Activated T-helper 1 cell treated with anti-CD3 and anti-CD28 coated beads, Interleukin-12 subunit alpha, Interleukin-12 subunit beta, Interleukin-2, Interleukin-4 antibody, amounts not matched to agents 30 ng/mL and 10 ng/mL and 1 ng/mL, durations not matched to agents 14 hours and 24 hours and 36 hours (primary cell): ENCODE results near the gene ZNF680. TPM values are rescaled to one million over a fixed set of nuclear protein-coding genes. Genes with fewer than 3 reads are reported as not detected.
"Not testable (repeated sequence)": the region's sequence is repeated elsewhere in the genome, so short reads cannot be mapped to it uniquely, and the experiment has no call there.

Experiments
- DNase-seq: peaks from one replicate; pipeline ENCODE4 v3.0.0; 2021; ENCODE audit warnings: low spot score
- H3K27ac Mint-ChIP-seq: one replicate; pipeline ENCODE4 v1.8.0; 2021; ENCODE audit warnings: mild to moderate bottlenecking, mixed read lengths
- H3K27me3 Mint-ChIP-seq: one replicate; pipeline ENCODE4 v1.8.0; 2022; ENCODE audit warnings: mild to moderate bottlenecking, moderate library complexity, mixed read lengths; ENCODE audit not compliant: insufficient read depth
- H3K36me3 Mint-ChIP-seq: one replicate; pipeline ENCODE4 v1.8.0; 2021; ENCODE audit warnings: low read depth, mixed read lengths
- H3K4me1 Mint-ChIP-seq: one replicate; pipeline ENCODE4 v1.8.0; 2021; ENCODE audit warnings: low read depth, mixed read lengths
- H3K4me3 Mint-ChIP-seq: one replicate; pipeline ENCODE4 v1.8.0; 2021; ENCODE audit warnings: mild to moderate bottlenecking, moderate library complexity, mixed read lengths
- H3K9me3 Mint-ChIP-seq: one replicate; pipeline ENCODE4 v1.8.0; 2021; ENCODE audit warnings: mixed read lengths
- intact Hi-C: fragments of 100-400 bp; cut with micrococcal nuclease; formaldehyde crosslinking; loops from one replicate; pipeline ENCODE4 v1.15.1; 2024
- total RNA-seq: library from RNA; stranded (reverse); gene quantifications from 2 replicates; pipeline ENCODE4 v1.2.3, GENCODE V29; 2022

Gene ZNF680
- total RNA-seq, 1 donor from 2014 or later, result 8.5 TPM

- no peak overlapping the region for H3K27ac Mint-ChIP-seq
- intact Hi-C loops, result no loop called here
Observed at GRCh38 chr7:64581391-64581790, 18.5 kb upstream of the ZNF680 start.

GRCh38 chr7:64574540-64575099, 11.7 kb upstream of the ZNF680 start:
- Mint-ChIP-seq H3K4me3 (no peak overlapping the region), H3K36me3 (no peaks in the 10 kb centered on the region), H3K4me1 (peaks cover 5% of the 10 kb centered on the region), H3K27me3 (peaks cover 2% of the 10 kb centered on the region), H3K9me3 (peaks cover 16% of the 10 kb centered on the region), H3K27ac (no peak overlapping the region)
- intact Hi-C loops, result no loop called here
- no peak for DNase-seq

More at GRCh38 chr7:64581391-64581790, 18.5 kb upstream of the ZNF680 start:
- Mint-ChIP-seq H3K9me3 (peaks cover 39% of the 10 kb centered on the region), H3K27me3 (no peaks in the 10 kb centered on the region), H3K36me3 (no peaks in the 10 kb centered on the region), H3K4me1 (no peaks in the 10 kb centered on the region), H3K4me3 (no peak overlapping the region)
- no peak for DNase-seq

- peak overlapping the region; percentile 81 for H3K4me3 Mint-ChIP-seq
- peak overlapping the region; percentile 52 for H3K27ac Mint-ChIP-seq
- H3K36me3 Mint-ChIP-seq, H3K4me1 Mint-ChIP-seq, intact Hi-C loops, H3K27me3 Mint-ChIP-seq, DNase-seq, H3K9me3 Mint-ChIP-seq: not testable (repeated sequence)
Observed at GRCh38 chr7:64570284-64570605, 7.4 kb upstream of the ZNF680 start.

- H3K4me3 Mint-ChIP-seq, result peak overlapping the region; percentile 81
- H3K4me1 Mint-ChIP-seq, H3K9me3 Mint-ChIP-seq, H3K36me3 Mint-ChIP-seq, H3K27me3 Mint-ChIP-seq: not testable (repeated sequence)
- H3K27ac Mint-ChIP-seq, result peak overlapping the region; percentile 52
- intact Hi-C loops, result loop anchor here (10.0 kb wide), 1 partner anchor 435 kb away; the partner anchor contains the start of gene ERV3-1
- DNase-seq, result peak; percentile 3
Observed at GRCh38 chr7:64569372-64570283, 6.8 kb upstream of the ZNF680 start.

- peak overlapping the region; percentile 99 for H3K4me3 Mint-ChIP-seq
- no peak for DNase-seq
- peaks cover 24% of the 10 kb centered on the region for H3K36me3 Mint-ChIP-seq
- peaks cover 18% of the 10 kb centered on the region for H3K4me1 Mint-ChIP-seq
- peaks cover 31% of the 10 kb centered on the region for H3K9me3 Mint-ChIP-seq
- no peaks in the 10 kb centered on the region for H3K27me3 Mint-ChIP-seq
- intact Hi-C loops, result loop anchor here (2.0 to 10.0 kb wide), 5 partner anchors 105 to 810 kb away; partner anchors contain the start of genes ERV3-1, ZNF107 and ZNF92
- H3K27ac Mint-ChIP-seq, result peak overlapping the region; percentile 98
Observed at GRCh38 chr7:64562256-64562625, 630 bp downstream of the ZNF680 start.

- peaks cover 43% of the 10 kb centered on the region for H3K36me3 Mint-ChIP-seq
- peaks cover 18% of the 10 kb centered on the region for H3K4me1 Mint-ChIP-seq
- peaks cover 44% of the 10 kb centered on the region for H3K9me3 Mint-ChIP-seq
- H3K4me3 Mint-ChIP-seq, result no peak overlapping the region
- H3K27ac Mint-ChIP-seq, result no peak overlapping the region
- intact Hi-C loops, result no loop called here
- H3K27me3 Mint-ChIP-seq, result no peaks in the 10 kb centered on the region
- no peak for DNase-seq
Observed at GRCh38 chr7:64559206-64559605, 3.7 kb downstream of the ZNF680 start.

GRCh38 chr7:64558781-64559180, 4.1 kb downstream of the ZNF680 start:
- peaks cover 43% of the 10 kb centered on the region for H3K36me3 Mint-ChIP-seq
- no peak overlapping the region for H3K27ac Mint-ChIP-seq
- H3K4me1 Mint-ChIP-seq, result peaks cover 14% of the 10 kb centered on the region
- no peak overlapping the region for H3K4me3 Mint-ChIP-seq
- no peaks in the 10 kb centered on the region for H3K27me3 Mint-ChIP-seq
- intact Hi-C loops, result no loop called here
- no peak for DNase-seq
- peaks cover 40% of the 10 kb centered on the region for H3K9me3 Mint-ChIP-seq

- Mint-ChIP-seq H3K27me3 (no peaks in the 10 kb centered on the region), H3K4me3 (no peak overlapping the region), H3K4me1 (peaks cover 11% of the 10 kb centered on the region), H3K36me3 (peaks cover 43% of the 10 kb centered on the region), H3K27ac (no peak overlapping the region), H3K9me3 (peaks cover 39% of the 10 kb centered on the region)
- intact Hi-C loops, result no loop called here
- no peak for DNase-seq
Observed at GRCh38 chr7:64558323-64558705, 4.6 kb downstream of the ZNF680 start.

- Mint-ChIP-seq H3K9me3 (peaks cover 39% of the 10 kb centered on the region), H3K27me3 (no peaks in the 10 kb centered on the region), H3K36me3 (peaks cover 43% of the 10 kb centered on the region), H3K27ac (no peak overlapping the region), H3K4me3 (no peak overlapping the region), H3K4me1 (peaks cover 6% of the 10 kb centered on the region)
- no peak for DNase-seq
- intact Hi-C loops, result no loop called here
Observed at GRCh38 chr7:64557601-64558322, 5.1 kb downstream of the ZNF680 start.

- Mint-ChIP-seq H3K27ac (no peak overlapping the region), H3K9me3 (peaks cover 53% of the 10 kb centered on the region), H3K36me3 (peaks cover 47% of the 10 kb centered on the region), H3K4me1 (no peaks in the 10 kb centered on the region), H3K27me3 (no peaks in the 10 kb centered on the region), H3K4me3 (no peak overlapping the region)
- DNase-seq, result no peak
- intact Hi-C loops, result no loop called here
Observed at GRCh38 chr7:64555046-64555445, 7.8 kb downstream of the ZNF680 start.

GRCh38 chr7:64554188-64554587, 8.7 kb downstream of the ZNF680 start:
- H3K27me3 Mint-ChIP-seq, H3K4me3 Mint-ChIP-seq, DNase-seq, H3K4me1 Mint-ChIP-seq, intact Hi-C loops, H3K27ac Mint-ChIP-seq: not testable (repeated sequence)
- Mint-ChIP-seq H3K9me3 (peaks cover 55% of the 10 kb centered on the region), H3K36me3 (peaks cover 53% of the 10 kb centered on the region)

GRCh38 chr7:64551375-64552142, 11.3 kb downstream of the ZNF680 start:
- H3K4me3 Mint-ChIP-seq, result no peak overlapping the region
- H3K27me3 Mint-ChIP-seq, result no peaks in the 10 kb centered on the region
- peaks cover 52% of the 10 kb centered on the region for H3K36me3 Mint-ChIP-seq
- H3K9me3 Mint-ChIP-seq, result peaks cover 49% of the 10 kb centered on the region
- intact Hi-C loops, result no loop called here
- DNase-seq, result no peak
- H3K4me1 Mint-ChIP-seq, result no peaks in the 10 kb centered on the region
- H3K27ac Mint-ChIP-seq, result no peak overlapping the region
